Muscle of leg (tissue), 16 donors: ENCODE measurements around the gene URI1. TPM values are rescaled to one million over a fixed set of nuclear protein-coding genes. Genes with fewer than 3 reads are reported as not detected.
A peak's percentile ranks its signal among the peaks of the same experiment; 100 is the strongest.

Experiments
- DNase-seq: peaks from one replicate; pipeline ENCODE4 v3.0.0; 2013
- H3K27ac ChIP-seq: one replicate; pipeline ENCODE4 v1.5.1; 2013; ENCODE audit warnings: mild to moderate bottlenecking, low read length, control low read depth
- H3K27me3 ChIP-seq: one replicate; pipeline ENCODE4 v1.6.1; 2013; ENCODE audit warnings: low read length; ENCODE audit not compliant: control insufficient read depth, insufficient read depth
- H3K36me3 ChIP-seq: one replicate; pipeline ENCODE4 v1.6.1; 2013; ENCODE audit warnings: low read length; ENCODE audit not compliant: control insufficient read depth, insufficient read depth
- H3K4me1 ChIP-seq: one replicate; pipeline ENCODE4 v1.6.1; 2013; ENCODE audit warnings: low read length; ENCODE audit not compliant: control insufficient read depth, insufficient read depth
- H3K4me3 ChIP-seq: one replicate; pipeline ENCODE4 v1.5.1; 2013; ENCODE audit warnings: low read length, control low read depth
- H3K9me3 ChIP-seq: replicated peaks from 2 replicates; pipeline ENCODE4 v1.6.1; 2013; ENCODE audit warnings: low read depth, low read length; ENCODE audit not compliant: control insufficient read depth
- WGBS: methylation state at CpG from one replicate; pipeline ENCODE4 v1.1.5; 2013; ENCODE audit warnings: missing lambda C conversion rate; ENCODE audit not compliant: insufficient coverage; 5-methylcytosine and 5-hydroxymethylcytosine counted together
- long read RNA-seq, 11 donors: transcript quantifications; one replicate each; lab custom pipeline, GENCODE V29; 2026
- polyA plus RNA-seq, 8 donors: library from polyadenylated mRNA; unstranded; fragments of 120-200 nt; gene quantifications; one replicate each; pipeline versions ENCODE4 v1.2.1 to v1.2.3, GENCODE V29; 2013; ENCODE audit warnings: inconsistent platforms in 1 of 8, low replicate concordance in 1 of 8; ENCODE audit not compliant: insufficient read length in 8 of 8, insufficient read depth in 1 of 8
- total RNA-seq: library from RNA; stranded (reverse); fragments of 120-200 nt; gene quantifications from one replicate; pipeline ENCODE4 v1.2.4, GENCODE V29; 2013

URI1 gene, protein sequence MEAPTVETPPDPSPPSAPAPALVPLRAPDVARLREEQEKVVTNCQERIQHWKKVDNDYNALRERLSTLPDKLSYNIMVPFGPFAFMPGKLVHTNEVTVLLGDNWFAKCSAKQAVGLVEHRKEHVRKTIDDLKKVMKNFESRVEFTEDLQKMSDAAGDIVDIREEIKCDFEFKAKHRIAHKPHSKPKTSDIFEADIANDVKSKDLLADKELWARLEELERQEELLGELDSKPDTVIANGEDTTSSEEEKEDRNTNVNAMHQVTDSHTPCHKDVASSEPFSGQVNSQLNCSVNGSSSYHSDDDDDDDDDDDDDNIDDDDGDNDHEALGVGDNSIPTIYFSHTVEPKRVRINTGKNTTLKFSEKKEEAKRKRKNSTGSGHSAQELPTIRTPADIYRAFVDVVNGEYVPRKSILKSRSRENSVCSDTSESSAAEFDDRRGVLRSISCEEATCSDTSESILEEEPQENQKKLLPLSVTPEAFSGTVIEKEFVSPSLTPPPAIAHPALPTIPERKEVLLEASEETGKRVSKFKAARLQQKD
- 70.4 TPM for total RNA-seq
- polyA plus RNA-seq = 10 to 100 TPM; 58.2 to 88.1 (median 73.8) TPM
- long read RNA-seq, donor 1, partial matches to known transcripts = 8 of 10 reads
- long read RNA-seq, donor 1, other reads (novel, unspliced or antisense) = 0 of 10 reads
- long read RNA-seq, donor 2 = 0 reads
- long read RNA-seq, donor 3, transcript URI1-202 (11 exons, 3,444 nt) = major isoform, 10 of 77 reads
- long read RNA-seq, donor 3, transcript URI1-211 (3 exons, 1,032 nt) = minor isoform, 7 of 77 reads
- long read RNA-seq, donor 3, partial matches to known transcripts = 58 of 77 reads
- long read RNA-seq, donor 3, other reads (novel, unspliced or antisense) = 0 of 77 reads
- long read RNA-seq, donor 4, transcript URI1-202 (11 exons, 3,444 nt) = major isoform, 7 of 9 reads
- long read RNA-seq, donor 4, partial matches to known transcripts = 0 of 9 reads
- long read RNA-seq, donor 4, other reads (novel, unspliced or antisense) = 0 of 9 reads
- long read RNA-seq, donor 5, transcript URI1-206 (10 exons, 2,495 nt) = minor isoform, 6 of 121 reads
- long read RNA-seq, donor 5, transcript URI1-211 (3 exons, 1,032 nt) = minor isoform, 8 of 121 reads
- long read RNA-seq, donor 5, transcript URI1-202 (11 exons, 3,444 nt) = major isoform, 15 of 121 reads
- long read RNA-seq, donor 5, partial matches to known transcripts = 91 of 121 reads
- long read RNA-seq, donor 5, other reads (novel, unspliced or antisense) = 0 of 121 reads
- long read RNA-seq, donor 6, transcript URI1-202 (11 exons, 3,444 nt) = major isoform, 11 of 55 reads
- long read RNA-seq, donor 6, partial matches to known transcripts = 40 of 55 reads
- long read RNA-seq, donor 6, other reads (novel, unspliced or antisense) = 0 of 55 reads
- long read RNA-seq, donor 7, transcript URI1-202 (11 exons, 3,444 nt) = minor isoform, 5 of 60 reads
- long read RNA-seq, donor 7, transcript URI1-211 (3 exons, 1,032 nt) = major isoform, 6 of 60 reads
- long read RNA-seq, donor 7, partial matches to known transcripts = 47 of 60 reads
- long read RNA-seq, donor 7, other reads (novel, unspliced or antisense) = 0 of 60 reads
- long read RNA-seq, donor 8, transcript URI1-202 (11 exons, 3,444 nt) = major isoform, 5 of 18 reads
- long read RNA-seq, donor 8, partial matches to known transcripts = 6 of 18 reads
- long read RNA-seq, donor 8, other reads (novel, unspliced or antisense) = 0 of 18 reads
- long read RNA-seq, donor 9, transcript URI1-211 (3 exons, 1,032 nt) = major isoform, 5 of 58 reads
- long read RNA-seq, donor 9, partial matches to known transcripts = 45 of 58 reads
- long read RNA-seq, donor 9, other reads (novel, unspliced or antisense) = 0 of 58 reads
- long read RNA-seq, donor 10, transcript URI1-202 (11 exons, 3,444 nt) = major isoform, 10 of 87 reads
- long read RNA-seq, donor 10, transcript URI1-211 (3 exons, 1,032 nt) = minor isoform, 7 of 87 reads
- long read RNA-seq, donor 10, partial matches to known transcripts = 68 of 87 reads
- long read RNA-seq, donor 10, other reads (novel, unspliced or antisense) = 0 of 87 reads
- long read RNA-seq, donor 11, transcript URI1-202 (11 exons, 3,444 nt) = major isoform, 7 of 49 reads
- long read RNA-seq, donor 11, partial matches to known transcripts = 36 of 49 reads
- long read RNA-seq, donor 11, other reads (novel, unspliced or antisense) = 0 of 49 reads

DNA sequence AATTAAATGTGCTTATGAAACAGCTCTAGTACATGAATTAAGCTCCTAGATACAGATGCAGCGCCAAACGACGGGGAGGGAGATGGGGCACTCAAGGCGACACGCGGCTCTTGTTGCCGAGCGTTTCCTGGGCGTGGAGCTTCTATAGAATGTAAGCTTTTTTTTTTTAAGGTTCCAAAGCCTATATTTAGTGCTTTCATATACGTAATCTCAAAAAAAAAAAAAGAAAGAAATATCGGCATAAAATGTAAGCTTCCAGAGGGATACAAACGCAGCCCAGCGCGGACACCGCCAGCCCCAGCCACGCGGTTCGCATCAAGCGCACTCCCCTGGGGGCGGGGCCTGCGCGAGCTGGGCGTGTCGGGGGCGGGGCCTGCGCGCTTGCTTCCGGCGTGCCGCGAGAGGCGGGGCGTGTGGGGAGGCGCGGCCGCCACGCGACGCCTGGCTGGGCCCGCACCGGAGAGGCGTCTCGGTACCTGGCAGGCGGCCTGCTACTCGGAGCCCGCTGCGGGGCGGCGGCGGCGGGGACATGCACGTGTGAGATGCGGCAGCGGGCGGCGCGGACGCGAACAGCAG is at the start of gene URI1:
Gene URI1, plus strand, starts transcription at position 412 of the 576 bp plus-strand sequence. CDS start 309 bp downstream, outside the sequence.
- Histone ChIP-seq H3K4me3 (peak within 1 kb of the TSS; percentile 78), H3K9me3 (no peaks in the 10 kb centered on the region), H3K4me1 (peaks cover 2% of the 10 kb centered on the region), H3K27me3 (peaks cover 2% of the 10 kb centered on the region), H3K27ac (peak within 1 kb of the TSS; percentile 20), H3K36me3 (no peaks in the 10 kb centered on the region)
- WGBS = under 1% methylated on average over 50 of the region's 59 CpGs
- DNase-seq = peak; percentile 94

- Histone ChIP-seq H3K27me3 (no peaks in the 10 kb centered on the region), H3K27ac (no peak overlapping the region), H3K4me3 (no peak overlapping the region), H3K36me3 (no peaks in the 10 kb centered on the region), H3K4me1 (no peaks in the 10 kb centered on the region), H3K9me3 (no peaks in the 10 kb centered on the region)
- no peak for DNase-seq
- 24% methylated on average over 6 of the region's 11 CpGs for WGBS
Measured at GRCh38 chr19:29893606-29894284, 48.3 kb upstream of the URI1 start.

GRCh38 chr19:29896802-29897201 is 45.2 kb upstream of the URI1 start:
- Histone ChIP-seq H3K4me1 (no peaks in the 10 kb centered on the region), H3K4me3 (no peak overlapping the region), H3K27me3 (no peaks in the 10 kb centered on the region), H3K27ac (no peak overlapping the region), H3K36me3 (no peaks in the 10 kb centered on the region), H3K9me3 (no peaks in the 10 kb centered on the region)
- DNase-seq = no peak
- 100% methylated on average over 1 of the region's 6 CpGs for WGBS

- no peaks in the 10 kb centered on the region for H3K27me3 ChIP-seq
- no peak overlapping the region for H3K27ac ChIP-seq
- DNase-seq = no peak
- no peaks in the 10 kb centered on the region for H3K36me3 ChIP-seq
- H3K9me3 ChIP-seq = no peaks in the 10 kb centered on the region
- H3K4me1 ChIP-seq = no peaks in the 10 kb centered on the region
- no peak overlapping the region for H3K4me3 ChIP-seq
- WGBS = no CpG with 5 or more reads among the region's 3 CpGs
Measured at GRCh38 chr19:29897466-29897865, 44.6 kb upstream of the URI1 start.

- Histone ChIP-seq H3K27me3 (no peaks in the 10 kb centered on the region), H3K9me3 (peaks cover 3% of the 10 kb centered on the region)
- no CpG with 5 or more reads among the region's 2 CpGs for WGBS
Measured at GRCh38 chr19:29904017-29904416, 38.0 kb upstream of the URI1 start.

GRCh38 chr19:29908963-29909944 is 32.8 kb upstream of the URI1 start:
- Histone ChIP-seq H3K4me1 (no peaks in the 10 kb centered on the region), H3K27ac (no peak overlapping the region), H3K27me3 (no peaks in the 10 kb centered on the region), H3K4me3 (no peak overlapping the region), H3K9me3 (no peaks in the 10 kb centered on the region), H3K36me3 (no peaks in the 10 kb centered on the region)
- DNase-seq = peak; percentile 23
- 47% methylated on average over 7 of the region's 18 CpGs for WGBS

More at GRCh38 chr19:29904017-29904416, 38.0 kb upstream of the URI1 start:
- H3K4me1 ChIP-seq = no peaks in the 10 kb centered on the region
- no peaks in the 10 kb centered on the region for H3K36me3 ChIP-seq
- DNase-seq = no peak
- H3K4me3 ChIP-seq = no peak overlapping the region
- H3K27ac ChIP-seq = no peak overlapping the region

DNA sequence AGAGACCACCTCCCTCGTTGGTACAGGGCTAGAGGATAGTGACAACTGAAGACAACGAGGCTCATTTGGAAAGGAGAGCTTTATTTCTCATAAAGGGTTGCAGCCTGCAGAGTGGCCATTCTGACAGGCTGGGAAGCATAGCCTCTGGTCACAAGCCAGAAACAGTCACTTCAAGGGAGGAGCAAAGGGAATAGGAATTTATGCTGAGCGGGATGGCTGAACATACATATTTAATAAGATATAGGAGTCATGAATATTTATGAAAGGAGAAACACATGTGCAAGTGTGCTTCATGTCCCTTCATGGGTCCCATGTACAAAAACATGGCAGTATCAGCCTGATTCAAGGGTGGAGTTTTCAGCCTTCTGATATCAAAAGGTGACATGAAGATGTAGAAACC is 27.1 kb upstream of the URI1 start:
- Histone ChIP-seq H3K4me1 (no peaks in the 10 kb centered on the region), H3K27me3 (no peaks in the 10 kb centered on the region), H3K36me3 (no peaks in the 10 kb centered on the region), H3K9me3 (no peaks in the 10 kb centered on the region), H3K27ac (no peak overlapping the region), H3K4me3 (no peak overlapping the region)
- no peak for DNase-seq
- WGBS = 46% methylated on average over 2 of the region's 3 CpGs
